GM18873 (cell line): ENCODE results near the gene SSC4D.
"Not testable (repeated sequence)": the region's sequence is repeated elsewhere in the genome, so short reads cannot be mapped to it uniquely, and the experiment has no call there.

ENCODE experiments used
- ATAC-seq: cut with Tn5 transposase; IDR thresholded peaks from one replicate; pipeline ENCODE4 v1.9.1; 2021; ENCODE audit warnings: mild to moderate bottlenecking, moderate library complexity, moderate number of reproducible peaks; ENCODE audit not compliant: unreplicated experiment, low FRiP score

SSC4D gene

GRCh38 chr7:76387789-76388188 is 21.7 kb downstream of the SSC4D start:
- ATAC-seq = not testable (repeated sequence)

GRCh38 chr7:76386691-76387260 is 22.7 kb downstream of the SSC4D start:
- no peak for ATAC-seq

GRCh38 chr7:76383089-76383944 is 26.2 kb downstream of the SSC4D start:
- no peak for ATAC-seq

GRCh38 chr7:76381814-76382213 is 27.7 kb downstream of the SSC4D start:
- no peak for ATAC-seq

DNA sequence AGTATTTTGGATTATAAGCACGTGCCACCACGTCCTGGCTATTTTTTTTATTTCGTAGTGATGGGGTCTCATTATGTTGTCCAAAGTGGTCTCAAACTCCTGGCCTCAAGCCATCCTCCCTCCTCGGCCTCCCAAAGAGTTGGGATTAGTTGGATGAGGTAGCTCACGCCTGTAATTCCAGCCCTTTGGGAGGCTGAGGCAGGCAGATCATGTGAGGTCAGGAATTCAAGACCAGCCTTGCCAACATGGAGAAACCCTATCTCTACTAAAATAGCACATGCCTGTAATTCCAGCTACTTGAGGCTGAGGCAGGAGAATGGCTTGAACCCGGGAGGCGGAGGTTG is 28.9 kb downstream of the SSC4D start:
- no peak for ATAC-seq

- no peak for ATAC-seq
These were observed 32.1 kb downstream of the SSC4D start for GRCh38 chr7:76377186-76377918.

DNA sequence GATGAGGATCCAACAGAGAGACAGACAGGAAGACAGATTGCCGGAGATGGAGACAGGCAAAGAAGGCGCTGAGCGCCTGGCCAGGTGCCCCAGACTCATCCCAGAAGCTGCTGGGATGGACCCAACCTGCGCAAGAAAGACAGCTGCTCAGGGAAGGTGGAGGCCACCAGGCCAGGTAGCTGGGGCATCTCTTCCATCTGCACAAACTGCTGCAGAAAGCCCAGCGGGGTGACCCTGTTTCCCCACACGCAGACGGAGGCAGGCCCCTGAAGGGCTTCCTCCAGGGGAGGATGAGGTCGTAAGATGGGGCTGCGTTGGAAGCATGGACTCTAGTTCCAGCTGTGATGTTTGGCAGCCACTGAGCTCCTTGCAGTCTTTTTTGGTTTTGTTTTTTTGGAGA is 34.2 kb downstream of the SSC4D start:
- no peak for ATAC-seq

- ATAC-seq = no peak
These were observed 36.3 kb downstream of the SSC4D start for GRCh38 chr7:76372984-76373833.

DNA sequence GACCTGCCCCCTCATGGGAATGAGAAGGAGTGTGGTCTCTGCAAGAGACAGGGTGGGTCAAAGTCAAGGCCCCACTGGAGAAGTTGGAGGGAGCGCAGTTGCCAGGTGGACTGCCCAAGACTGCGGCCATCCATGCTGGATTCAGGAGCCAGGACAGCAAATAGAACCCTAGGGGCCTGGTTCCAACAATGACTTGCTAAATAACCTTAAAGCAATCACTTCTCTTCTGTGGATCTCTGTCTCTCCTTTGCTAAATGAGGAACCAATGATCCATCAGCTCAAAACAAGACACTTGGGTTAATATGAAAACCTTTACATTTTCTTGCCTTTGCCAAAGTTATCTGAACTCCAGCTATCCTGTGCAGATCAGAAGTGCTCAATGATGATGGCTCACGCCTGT is 38.1 kb downstream of the SSC4D start:
- no peak for ATAC-seq

GRCh38 chr7:76369018-76369417 is 40.5 kb downstream of the SSC4D start:
- ATAC-seq = no peak

DNA sequence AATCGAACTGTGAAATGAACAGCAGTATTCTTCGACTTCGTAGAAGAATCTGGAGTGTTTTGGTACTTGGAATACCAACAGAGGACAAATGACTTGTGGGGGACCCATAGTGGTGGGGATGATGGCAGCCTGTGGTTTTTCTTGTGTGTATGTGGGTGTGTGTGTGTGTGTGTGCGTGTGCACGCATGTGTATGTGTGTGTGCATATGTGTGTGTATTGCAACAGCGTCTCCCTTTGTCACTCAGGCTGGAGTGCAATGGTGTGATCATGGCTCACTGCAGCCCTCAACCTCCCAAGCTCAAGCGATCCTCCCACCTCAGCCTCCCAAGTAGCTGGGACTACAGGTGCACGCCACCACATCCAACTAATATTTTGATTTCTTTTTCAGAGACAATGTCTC is 41.3 kb downstream of the SSC4D start:
- ATAC-seq = no peak

DNA sequence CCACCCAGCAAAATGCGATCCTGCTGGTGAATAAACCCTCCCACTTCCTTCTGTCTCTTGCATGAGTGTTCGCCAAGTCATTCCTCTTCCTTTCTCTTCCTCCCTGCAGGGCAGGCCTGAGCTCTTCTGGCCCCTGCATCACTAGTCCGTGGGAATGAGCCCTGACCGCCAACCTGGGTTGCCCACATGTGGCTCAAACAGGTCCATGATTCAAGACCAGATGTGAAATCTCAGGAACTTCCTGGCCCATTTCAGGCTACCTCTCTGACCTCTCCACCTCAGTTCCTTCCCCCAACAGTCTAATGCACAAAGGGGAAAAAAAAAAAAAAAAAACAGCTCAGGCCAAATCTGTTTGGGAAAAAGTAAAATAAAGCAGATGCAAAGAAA is 45.3 kb downstream of the SSC4D start:
- ATAC-seq = no peak

DNA sequence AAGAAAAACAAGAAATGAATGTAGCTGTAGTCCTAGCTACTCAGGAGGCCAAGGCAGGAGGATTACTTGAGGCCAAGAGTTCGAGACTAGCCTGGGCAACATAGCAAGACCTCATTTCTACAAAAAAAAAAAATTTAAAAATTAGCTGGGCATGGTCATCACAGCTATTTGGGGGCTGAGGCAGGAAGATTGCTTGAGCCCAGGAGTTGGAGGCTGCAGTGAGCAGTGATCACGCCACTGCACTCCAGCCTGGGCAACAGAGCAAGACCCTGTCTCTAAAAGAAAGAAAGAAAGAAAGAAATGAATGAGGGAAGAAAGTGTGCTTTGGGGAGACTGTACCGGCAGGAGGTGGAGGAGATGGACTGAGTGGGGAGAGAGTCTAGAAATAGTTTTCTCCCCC is 45.7 kb downstream of the SSC4D start:
- ATAC-seq = not testable (repeated sequence)

GRCh38 chr7:76359978-76360638 is 49.4 kb downstream of the SSC4D start:
- ATAC-seq = no peak

DNA sequence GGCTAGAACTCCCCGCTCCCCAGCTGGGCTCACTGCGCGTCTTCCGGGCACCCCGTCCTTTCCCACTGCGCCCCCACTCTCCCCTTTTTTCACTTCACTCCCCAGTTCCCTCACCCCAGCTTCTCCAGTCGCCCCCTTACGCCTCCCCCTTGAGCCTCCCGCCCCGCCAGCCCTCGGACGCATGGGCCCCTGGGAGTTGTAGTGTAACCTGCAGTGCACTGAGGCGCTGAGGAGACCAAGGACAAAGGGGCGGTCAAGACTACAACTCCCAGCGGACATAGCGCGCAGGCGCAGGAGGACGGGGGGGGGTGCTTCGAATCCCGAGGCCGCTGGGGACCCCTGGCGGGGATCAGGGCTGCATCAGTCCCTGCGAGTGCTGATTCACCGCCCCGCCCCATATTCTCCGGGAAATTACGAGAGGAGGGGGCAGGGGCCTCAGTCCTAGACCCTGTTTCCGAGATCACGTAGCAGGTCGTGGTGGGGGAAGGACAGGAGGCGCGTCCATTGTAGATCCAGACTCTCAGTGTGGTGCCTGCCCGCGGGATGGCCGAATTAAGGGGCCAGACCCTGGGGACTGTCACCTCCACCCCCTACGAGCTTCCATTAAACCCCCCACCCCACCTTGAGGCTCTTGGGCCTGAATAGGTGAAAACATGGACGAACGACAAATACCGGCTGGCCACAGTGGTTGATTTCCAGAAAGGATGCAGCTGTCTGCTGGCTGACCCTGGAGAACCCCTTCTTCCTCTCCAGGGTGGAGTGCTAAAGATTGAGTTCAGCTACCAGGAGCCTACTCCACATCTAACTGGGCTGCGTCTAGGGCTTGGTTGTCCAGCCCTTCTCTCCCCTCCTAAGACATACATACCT is 50.2 kb downstream of the SSC4D start:
- peak; percentile 82 for ATAC-seq

GRCh38 chr7:76358481-76359110 is 50.9 kb downstream of the SSC4D start, which contains the start of gene YWHAG:
Gene YWHAG (minus strand): TSS chr7:76358991. CDS start chr7:76358808, 183 bp downstream.
- ATAC-seq = peak; percentile 53

GRCh38 chr7:76358011-76358480 is 51.5 kb downstream of the SSC4D start:
- ATAC-seq = peak; percentile 10

DNA sequence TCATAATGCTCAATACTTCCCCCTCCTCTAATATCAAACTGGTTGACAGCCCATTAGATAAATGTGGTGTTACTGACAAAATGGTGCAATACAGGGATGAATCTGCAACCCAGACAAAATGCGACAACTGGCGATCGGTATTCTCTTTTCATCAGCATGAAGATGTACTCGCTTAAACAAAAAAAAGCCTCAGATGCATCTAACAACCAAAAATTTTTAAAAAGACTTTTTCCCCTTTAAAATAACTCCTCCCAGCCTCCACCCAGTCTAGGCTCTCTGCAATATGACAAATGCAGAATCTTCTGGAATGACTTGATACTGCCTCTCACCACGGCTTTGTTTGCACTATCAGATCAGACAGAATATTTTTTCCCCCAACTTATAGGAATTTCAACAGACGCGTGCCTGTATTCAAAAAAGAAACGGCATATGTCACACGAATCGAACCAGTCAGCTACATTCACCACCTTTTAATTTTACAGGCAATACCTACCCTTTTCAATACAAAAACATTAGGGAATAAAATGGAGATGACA is 52.0 kb downstream of the SSC4D start:
- ATAC-seq = no peak
